ENCODE data around the gene GAB3.
"Not testable (repeated sequence)": the region's sequence is repeated elsewhere in the genome, so short reads cannot be mapped to it uniquely, and the experiment has no call there.

Gene GAB3

DNA sequence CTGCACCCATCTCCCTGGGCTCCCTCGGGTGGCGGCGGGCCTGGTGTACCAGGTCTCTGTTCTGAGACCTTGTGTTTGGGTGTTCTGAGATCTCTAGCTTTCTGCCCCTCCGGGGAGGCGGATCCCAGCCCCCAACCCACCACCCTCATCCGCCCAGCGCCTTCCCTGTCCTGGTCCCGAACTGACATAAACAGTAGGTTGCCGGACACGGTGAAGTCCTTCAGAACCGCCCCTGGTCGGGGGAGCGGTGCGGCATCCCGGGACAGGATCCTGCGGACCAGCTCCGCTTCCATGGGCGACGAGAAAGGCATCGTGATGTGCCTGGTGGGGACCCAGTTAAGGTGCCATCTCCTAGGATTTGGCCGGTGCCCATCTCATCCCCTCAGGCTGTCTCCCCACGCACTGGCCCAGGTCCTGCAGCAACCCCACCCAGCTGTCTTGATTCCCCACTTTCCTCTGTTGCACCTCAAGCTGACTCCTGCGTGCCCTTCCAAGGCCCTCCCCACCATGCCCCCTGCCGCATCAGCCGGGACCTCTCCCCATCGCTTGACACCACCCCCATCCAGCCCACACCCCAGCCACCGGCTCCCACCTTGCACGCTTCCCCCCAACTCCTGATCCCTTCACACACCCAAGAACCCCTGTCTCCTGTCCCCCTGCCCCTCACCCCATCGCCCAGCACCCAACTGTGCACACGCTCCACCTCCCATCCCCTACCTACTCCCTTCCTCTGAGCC, 98.4 kb downstream of the GAB3 start:
- no peak for TF ChIP-seq CTCF (IDR thresholded peaks at IDR 0.05; ENCODE audit: borderline replicate concordance, insufficient read depth, low read depth, low read length)
- no peak overlapping the region for H3K4me3 ChIP-seq (ENCODE audit: low read depth, low read length)

- no peak overlapping the region for H3K4me3 ChIP-seq (ENCODE audit: low read depth, low read length)
- no peak for TF ChIP-seq CTCF (IDR thresholded peaks at IDR 0.05; ENCODE audit: borderline replicate concordance, insufficient read depth, low read depth, low read length)
Measured at GRCh38 chrX:154650221-154650510, 100.7 kb downstream of the GAB3 start.

- H3K4me3 ChIP-seq (ENCODE audit: low read depth, low read length): no peak overlapping the region
- TF ChIP-seq CTCF (IDR thresholded peaks at IDR 0.05; ENCODE audit: borderline replicate concordance, insufficient read depth, low read depth, low read length): no peak
Measured at GRCh38 chrX:154649503-154650220, 101.2 kb downstream of the GAB3 start.

GRCh38 chrX:154648931-154649330, 101.9 kb downstream of the GAB3 start:
- no peak overlapping the region for H3K4me3 ChIP-seq (ENCODE audit: low read depth, low read length)
- no peak for TF ChIP-seq CTCF (IDR thresholded peaks at IDR 0.05; ENCODE audit: borderline replicate concordance, insufficient read depth, low read depth, low read length)

- not testable (repeated sequence) for H3K4me3 ChIP-seq (ENCODE audit: low read depth, low read length)
Measured at GRCh38 chrX:154645745-154646378, 105.0 kb downstream of the GAB3 start.

DNA sequence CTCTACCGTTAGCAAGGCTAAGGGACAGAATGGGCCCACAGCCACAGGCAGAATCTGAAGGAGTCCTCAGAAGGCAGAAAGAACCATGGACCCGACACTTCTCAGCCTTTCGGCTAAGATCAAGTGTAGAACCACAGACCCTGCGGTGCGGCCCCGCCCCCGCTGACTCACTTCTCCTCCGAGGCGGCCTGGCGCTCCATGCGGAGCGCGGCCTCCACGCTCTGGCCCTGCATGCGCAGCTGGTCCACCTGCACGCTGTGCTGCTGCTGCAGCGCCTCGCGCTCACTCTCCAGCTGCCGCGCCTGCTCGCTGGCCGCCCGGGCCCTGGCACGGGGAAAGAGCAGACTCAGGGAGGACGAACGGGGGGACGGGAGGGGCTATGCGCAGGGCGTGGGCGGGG, 107.2 kb downstream of the GAB3 start:
- not testable (repeated sequence) for H3K4me3 ChIP-seq (ENCODE audit: low read depth, low read length)

DNA sequence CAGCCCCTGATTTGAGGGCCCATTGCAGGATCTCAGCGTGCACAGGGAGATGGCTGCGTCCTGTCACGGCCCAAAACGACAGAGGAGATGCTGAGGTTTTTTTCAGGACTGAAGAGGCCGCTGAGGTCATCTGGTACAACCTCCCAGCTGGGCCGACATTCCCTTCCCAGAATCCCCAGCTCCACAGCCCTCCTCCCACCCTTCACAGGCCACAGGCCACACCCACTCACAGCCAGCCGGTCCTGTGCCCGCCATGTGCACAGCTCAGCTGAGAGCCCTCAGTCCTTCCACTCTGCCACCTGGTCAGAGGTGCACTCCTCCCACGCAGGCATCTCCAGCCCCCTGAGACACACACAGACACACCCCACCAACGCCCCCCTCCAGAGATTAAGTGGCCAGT, 109.1 kb downstream of the GAB3 start:
- not testable (repeated sequence) for H3K4me3 ChIP-seq (ENCODE audit: low read depth, low read length)

GRCh38 chrX:154633661-154634060, 117.2 kb downstream of the GAB3 start:
- not testable (repeated sequence) for H3K4me3 ChIP-seq (ENCODE audit: low read depth, low read length)

GRCh38 chrX:154630949-154631348, 119.9 kb downstream of the GAB3 start:
- H3K4me3 ChIP-seq (ENCODE audit: low read depth, low read length): not testable (repeated sequence)

DNA sequence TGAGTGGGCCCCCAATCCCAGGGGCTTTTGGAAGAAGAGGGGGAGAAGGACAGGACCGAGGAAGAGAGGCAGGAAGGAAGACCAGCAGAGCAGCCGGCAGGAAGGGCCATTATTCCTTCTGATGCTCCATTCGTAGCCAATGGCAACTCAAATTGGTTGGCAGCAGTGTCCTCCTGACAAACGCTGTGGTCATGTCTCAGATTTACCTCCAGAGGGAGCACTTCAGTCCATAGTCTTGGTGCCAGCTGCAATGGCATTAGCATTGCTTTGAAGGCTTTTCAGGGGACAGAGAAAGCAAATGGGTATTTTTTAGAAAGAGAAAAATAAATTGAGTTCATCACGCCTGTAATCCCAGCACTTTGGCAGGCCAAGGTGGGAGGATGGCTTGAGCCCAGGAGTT, 121.9 kb downstream of the GAB3 start:
- not testable (repeated sequence) for H3K4me3 ChIP-seq (ENCODE audit: low read depth, low read length)
